ENCODE measurements around the gene DHX16.

- TF ChIP-seq, protein P1, sequence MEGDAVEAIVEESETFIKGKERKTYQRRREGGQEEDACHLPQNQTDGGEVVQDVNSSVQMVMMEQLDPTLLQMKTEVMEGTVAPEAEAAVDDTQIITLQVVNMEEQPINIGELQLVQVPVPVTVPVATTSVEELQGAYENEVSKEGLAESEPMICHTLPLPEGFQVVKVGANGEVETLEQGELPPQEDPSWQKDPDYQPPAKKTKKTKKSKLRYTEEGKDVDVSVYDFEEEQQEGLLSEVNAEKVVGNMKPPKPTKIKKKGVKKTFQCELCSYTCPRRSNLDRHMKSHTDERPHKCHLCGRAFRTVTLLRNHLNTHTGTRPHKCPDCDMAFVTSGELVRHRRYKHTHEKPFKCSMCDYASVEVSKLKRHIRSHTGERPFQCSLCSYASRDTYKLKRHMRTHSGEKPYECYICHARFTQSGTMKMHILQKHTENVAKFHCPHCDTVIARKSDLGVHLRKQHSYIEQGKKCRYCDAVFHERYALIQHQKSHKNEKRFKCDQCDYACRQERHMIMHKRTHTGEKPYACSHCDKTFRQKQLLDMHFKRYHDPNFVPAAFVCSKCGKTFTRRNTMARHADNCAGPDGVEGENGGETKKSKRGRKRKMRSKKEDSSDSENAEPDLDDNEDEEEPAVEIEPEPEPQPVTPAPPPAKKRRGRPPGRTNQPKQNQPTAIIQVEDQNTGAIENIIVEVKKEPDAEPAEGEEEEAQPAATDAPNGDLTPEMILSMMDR (IDR thresholded peaks at IDR 0.05; ENCODE audit: low read length): no peak
- TF ChIP-seq EZH2 (optimal IDR thresholded peaks at IDR 0.05; ENCODE audit: low read depth, low read length) (no peak), EZH2phosphoT487 (IDR thresholded peaks at IDR 0.05; ENCODE audit: low read length) (no peak)
Observed at GRCh38 chr6:30705620-30706019, 32.8 kb upstream of the DHX16 start.
